HG03432 (cell line): Measurements from ENCODE around the gene LRCH2.
"Not testable (repeated sequence)": the region's sequence is repeated elsewhere in the genome, so short reads cannot be mapped to it uniquely, and the experiment has no call there.

ENCODE experiments used
- ATAC-seq: cut with Tn5 transposase; IDR thresholded peaks from one replicate; pipeline ENCODE4 v1.9.1; 2021; ENCODE audit warnings: mild to moderate bottlenecking, moderate library complexity; ENCODE audit not compliant: unreplicated experiment

Gene LRCH2

DNA sequence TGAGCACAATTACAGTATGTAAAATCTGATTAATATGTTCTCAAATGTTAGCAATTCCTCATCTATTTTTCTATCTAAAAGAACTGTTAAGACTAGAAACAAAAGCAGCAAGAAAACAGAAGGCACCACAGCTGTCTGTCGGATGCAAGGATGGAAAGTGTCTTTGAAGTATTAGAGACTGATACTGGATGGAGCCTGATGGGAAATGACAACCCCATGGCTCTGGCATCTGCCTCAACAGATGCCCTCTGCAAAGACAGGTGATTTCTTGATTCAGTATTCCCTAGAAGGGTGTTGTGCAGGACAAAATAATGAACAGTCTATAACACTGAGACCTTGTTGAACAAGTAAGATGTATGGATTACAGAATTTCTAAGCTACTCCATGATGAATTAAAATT is 19.7 kb downstream of the LRCH2 start:
- no peak for ATAC-seq

- not testable (repeated sequence) for ATAC-seq
These were observed 24.3 kb downstream of the LRCH2 start for GRCh38 chrX:115209547-115209946.

GRCh38 chrX:115204040-115204439 is 29.9 kb downstream of the LRCH2 start:
- ATAC-seq: no peak

GRCh38 chrX:115192244-115192700 is 41.6 kb downstream of the LRCH2 start:
- no peak for ATAC-seq

DNA sequence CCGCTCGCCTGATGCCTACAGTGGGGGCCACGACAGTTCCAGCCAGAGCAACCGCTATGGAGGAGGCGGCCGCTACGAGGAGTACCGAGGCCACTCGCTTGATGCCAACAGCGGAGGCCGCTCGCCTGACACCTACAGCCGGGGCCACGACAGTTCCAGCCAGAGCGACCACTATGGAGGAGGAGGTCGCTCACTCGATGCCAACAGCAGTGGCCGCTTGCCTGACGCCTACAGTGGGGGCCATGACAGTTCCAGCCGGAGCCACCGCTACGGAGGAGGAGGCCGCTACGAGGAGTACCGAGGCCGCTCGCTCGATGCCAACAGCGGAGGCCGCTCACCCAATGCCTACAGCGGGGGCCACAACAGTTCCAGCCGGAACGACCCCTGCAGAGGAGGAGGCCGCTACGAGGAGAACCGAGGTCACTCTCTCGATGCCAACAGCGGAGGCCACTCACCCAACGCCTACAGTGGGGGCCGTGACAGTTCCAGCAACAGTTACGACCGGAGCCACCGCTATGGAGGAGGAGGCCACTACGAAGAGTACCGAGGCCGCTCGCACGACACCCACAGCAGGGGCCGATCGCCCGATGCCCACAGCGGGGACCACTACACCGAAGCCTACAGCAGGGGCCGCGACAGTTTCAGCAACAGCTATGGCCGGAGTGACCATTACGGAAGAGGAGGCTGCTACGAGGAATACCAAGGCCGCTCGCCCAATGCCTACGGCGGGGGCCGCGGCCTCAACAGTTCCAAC is 42.2 kb downstream of the LRCH2 start:
- ATAC-seq: no peak

DNA sequence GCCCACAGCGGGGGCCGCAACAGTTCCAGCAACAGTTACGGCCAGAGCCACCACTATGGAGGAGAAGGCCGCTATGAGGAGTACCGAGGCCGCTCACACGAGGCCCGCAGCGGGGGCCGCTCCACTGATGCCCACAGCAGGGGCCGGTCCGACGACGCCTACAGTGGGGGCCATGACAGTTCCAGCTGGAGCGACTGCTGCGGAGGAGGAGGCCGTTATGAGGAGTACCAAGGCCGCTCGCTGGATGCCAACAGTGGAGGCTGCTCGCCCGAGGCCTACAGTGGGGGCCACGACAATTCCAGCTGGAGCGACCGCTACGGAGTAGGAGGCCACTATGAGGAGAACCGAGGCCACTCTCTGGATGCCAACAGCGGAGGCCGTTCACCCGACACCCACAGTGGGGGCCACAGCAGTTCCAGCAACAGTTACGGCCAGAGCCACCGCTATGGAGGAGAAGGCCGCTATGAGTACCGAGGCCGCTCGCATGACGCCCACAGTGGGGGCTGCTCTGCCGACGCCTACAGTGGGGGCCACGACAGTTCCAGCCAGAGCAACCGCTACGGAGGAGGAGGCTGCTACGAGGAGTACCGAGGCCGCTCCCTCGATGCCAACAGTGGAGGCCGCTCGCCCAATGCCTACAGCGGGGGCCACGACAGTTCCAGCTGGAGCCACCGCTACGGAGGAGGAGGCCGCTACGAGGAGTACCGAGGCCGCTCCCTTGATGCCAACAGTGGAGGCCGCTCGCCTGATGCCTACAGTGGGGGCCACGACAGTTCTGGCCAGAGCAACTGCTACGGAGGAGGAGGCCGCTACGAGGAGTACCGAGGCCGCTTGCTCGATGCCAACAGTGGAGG is 43.0 kb downstream of the LRCH2 start:
- no peak for ATAC-seq

- no peak for ATAC-seq
These were observed 44.0 kb downstream of the LRCH2 start for GRCh38 chrX:115189646-115190635.

DNA sequence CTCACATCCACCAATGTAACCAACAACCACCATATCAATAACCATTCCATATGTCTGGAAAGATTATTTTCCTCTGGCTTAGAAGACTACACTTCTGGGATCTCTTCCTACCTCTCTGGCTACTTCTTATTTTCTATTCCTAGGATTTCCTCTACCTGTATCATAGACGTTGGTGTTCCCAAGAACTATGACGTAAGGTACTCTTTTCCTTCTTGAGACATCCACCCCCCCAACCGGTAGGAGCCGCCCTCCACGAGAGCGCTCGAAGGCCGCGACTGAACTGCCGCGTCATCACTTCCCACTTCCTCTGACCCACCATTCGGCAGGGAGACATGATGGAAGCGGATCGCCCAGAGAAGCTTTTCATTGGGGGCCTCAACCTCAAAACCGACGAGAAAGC is 44.8 kb downstream of the LRCH2 start, which contains the start of gene RBMXL3:
Gene RBMXL3, plus strand, starts transcription at position 301 of the 400 bp plus-strand sequence. Its CDS starts 32 bp downstream, at position 333.
- no peak for ATAC-seq

- ATAC-seq: no peak
These were observed 49.9 kb downstream of the LRCH2 start for GRCh38 chrX:115183980-115184379.

DNA sequence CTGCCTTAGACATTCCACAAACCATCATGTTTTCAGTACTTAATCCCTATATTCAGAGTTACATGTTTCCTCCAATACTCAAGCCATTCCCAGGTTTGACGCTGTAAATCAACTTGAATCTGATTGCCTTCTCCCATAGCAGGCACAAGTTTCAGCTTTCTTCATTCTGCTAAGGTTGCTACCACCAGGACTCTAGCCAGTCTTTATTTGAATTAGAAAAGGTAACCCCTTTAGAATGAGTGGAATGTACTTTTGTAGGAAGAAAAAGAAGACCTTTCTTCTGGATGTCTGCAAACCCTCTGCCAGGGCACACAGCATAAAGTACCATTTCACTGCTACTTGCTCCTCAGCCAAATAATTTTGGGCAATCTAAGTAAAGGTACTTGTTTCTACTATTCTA is 55.4 kb downstream of the LRCH2 start:
- no peak for ATAC-seq

DNA sequence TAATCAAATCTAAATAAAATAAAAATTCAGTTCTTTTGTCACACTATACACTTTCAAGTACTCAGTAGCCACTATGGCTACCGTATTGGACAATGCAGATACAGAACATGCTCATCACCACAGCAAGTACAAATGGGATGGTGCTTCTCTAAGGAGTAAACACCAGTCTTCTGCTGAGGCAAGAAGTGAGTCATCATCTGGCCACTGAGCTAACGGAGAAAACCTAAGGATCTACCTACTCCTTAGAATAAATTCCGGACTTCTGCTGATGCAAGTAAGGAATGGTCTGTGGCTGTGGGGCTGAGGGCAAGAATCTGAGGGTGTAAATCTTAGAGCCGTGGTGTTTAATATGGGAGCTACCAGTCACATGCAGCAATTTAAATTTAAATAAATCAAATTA is 56.0 kb downstream of the LRCH2 start:
- ATAC-seq: no peak

DNA sequence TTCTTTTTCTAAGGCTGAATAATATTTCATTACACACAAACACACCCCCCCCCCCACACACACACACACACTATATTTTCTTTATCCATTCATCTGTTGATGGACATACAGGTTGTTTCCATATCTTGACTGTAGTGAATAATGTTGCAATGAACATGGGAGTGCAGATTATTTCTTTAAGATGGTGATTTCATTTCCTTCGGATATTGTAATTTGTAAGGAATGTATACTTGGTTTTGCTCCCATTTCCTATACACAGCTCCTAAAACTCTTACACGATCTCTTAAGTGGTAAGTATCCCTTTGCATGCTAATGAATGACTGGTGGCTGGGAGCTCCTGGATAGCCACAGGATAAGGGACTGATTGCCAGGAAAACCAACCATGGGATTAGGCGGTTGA is 59.3 kb downstream of the LRCH2 start:
- ATAC-seq: no peak

GRCh38 chrX:115173181-115173580 is 60.7 kb downstream of the LRCH2 start:
- no peak for ATAC-seq

GRCh38 chrX:115147220-115147619 is 86.7 kb downstream of the LRCH2 start:
- no peak for ATAC-seq

- no peak for ATAC-seq
These were observed 91.8 kb downstream of the LRCH2 start for GRCh38 chrX:115142057-115142456.

DNA sequence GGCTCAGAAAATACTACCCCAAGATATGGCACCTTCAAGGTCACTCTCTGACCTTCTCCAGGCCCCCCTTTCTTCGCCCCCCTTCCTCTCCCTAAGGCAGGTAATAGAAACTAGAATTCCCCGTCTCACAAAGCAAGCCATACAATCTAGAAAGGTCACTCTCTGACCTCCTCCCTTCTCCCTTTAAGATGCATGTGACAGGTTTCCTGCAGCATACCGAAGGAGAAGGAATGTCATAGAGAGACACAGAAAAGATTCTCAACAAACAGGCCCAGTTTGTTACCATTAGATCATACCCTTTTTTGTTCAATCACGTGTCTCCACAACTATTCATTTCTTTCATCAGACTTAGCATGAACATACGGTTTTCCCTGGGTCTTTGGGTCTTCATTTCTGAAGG is 95.9 kb downstream of the LRCH2 start:
- no peak for ATAC-seq

- no peak for ATAC-seq
These were observed 99.5 kb downstream of the LRCH2 start for GRCh38 chrX:115134382-115134781.

DNA sequence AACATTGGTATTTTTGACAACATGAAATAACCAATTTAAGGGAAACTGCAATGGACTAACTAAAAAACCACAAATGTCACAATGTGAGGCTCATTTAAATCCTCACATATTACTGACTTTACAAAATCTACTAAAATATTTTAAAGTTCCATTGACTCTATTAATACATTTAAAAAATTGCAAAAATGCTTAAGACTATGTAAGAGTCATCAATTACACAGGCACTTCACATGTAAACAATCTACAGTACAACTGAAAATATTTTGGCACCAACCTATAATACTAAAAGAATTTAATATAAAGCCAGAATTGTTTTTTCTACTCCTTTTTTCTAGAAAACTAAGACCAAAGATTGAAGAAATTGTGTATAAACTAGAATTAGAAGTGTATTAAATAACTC is 121.5 kb downstream of the LRCH2 start:
- ATAC-seq: no peak

DNA sequence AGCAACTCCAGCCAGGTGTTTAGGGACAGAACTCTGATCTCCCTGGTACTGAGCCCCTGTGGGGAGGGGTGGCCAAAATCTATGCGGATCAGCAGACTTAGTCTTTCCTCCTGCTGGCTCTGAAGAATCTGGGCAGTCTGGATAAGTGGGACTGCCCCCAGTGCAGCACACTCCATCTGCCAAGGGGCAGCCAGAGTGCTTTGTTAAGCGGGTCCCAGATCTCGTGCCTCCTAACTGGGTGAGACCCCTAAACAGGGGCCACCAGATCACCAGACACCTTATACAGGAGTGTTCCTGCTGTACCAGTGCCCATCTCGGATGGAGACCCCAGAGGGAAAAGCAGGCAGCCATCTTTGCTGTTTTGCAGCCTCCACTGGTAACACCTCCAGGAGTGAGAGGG is 135.0 kb downstream of the LRCH2 start:
- ATAC-seq: no peak

DNA sequence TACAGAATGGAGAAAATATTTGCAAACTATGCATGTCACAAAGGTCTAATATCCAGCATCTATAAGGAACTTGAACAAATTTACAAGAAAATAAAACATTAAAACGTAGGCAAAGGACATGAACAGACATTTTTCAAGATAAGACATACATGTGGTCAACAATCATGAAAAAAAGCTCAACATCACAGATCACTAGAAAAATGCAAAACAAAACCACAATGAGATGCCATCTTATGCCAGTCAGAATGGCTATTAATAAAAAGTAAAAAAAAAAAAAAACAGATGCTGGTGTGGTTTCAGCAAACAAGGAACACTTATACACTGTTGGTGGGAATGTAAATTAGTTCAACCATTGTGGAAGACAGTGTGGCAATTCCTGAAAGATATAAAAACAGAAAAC is 140.7 kb downstream of the LRCH2 start:
- no peak for ATAC-seq

DNA sequence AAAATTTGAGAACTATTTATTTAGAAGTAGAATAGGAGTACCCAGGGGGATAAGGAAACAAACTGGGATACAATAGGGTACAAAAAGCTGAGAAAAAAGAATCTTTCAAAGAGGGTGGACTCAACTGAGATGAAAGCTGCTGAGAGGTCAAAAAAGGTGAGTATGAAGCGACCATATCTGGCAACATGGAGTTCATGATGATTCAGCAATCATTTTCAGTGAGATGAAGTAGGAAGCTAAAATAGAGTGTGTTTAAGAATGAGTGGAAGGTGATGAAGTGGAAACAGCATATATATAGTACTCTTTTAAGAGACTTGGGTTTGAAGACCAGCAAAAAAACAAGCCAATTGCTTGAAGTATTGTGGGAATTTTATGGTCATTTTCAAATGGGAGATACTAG is 144.5 kb downstream of the LRCH2 start:
- ATAC-seq: no peak
